GM12864 (cell line): ENCODE results near the gene SLC2A4.

Source experiments
- DNase-seq: peaks from one replicate; pipeline ENCODE4 v3.0.0-alpha.2; 2011; ENCODE audit warnings: low read depth
- H3K4me3 ChIP-seq: 2 replicates; pipeline ENCODE4 v1.5.1; 2011; ENCODE audit warnings: mild to moderate bottlenecking, low read depth, low read length, control low read depth
- TF ChIP-seq, protein P1 (sequence below): IDR thresholded peaks from 2 replicates; pipeline ENCODE4 v1.5.1; 2011; ENCODE audit warnings: low read depth, mild to moderate bottlenecking, moderate library complexity, low read length, control low read depth, inconsistent platforms; ENCODE audit errors: missing control alignments

The SLC2A4 gene

DNA sequence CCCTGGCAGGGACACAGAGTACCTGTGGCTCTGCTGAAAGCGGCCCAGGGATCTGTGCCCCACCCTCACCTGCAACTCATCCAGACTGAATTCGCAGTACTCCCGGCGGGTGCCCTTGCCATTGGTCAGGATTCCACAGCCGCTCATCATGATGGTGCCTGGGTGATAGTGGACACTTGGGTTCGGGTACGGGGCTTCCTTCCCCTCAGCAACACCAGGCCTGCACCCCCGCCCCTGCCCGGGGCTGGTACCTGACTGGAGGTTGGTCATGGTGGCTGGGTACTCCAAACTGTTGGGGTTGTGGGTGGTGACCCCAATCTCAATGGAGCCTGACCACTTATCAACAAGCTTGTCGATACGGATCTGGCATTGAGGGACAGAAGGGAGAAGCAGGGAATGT, 44.7 kb downstream of the SLC2A4 start:
- H3K4me3 ChIP-seq, result no peak overlapping the region
- DNase-seq, result no peak
- TF ChIP-seq, protein P1, sequence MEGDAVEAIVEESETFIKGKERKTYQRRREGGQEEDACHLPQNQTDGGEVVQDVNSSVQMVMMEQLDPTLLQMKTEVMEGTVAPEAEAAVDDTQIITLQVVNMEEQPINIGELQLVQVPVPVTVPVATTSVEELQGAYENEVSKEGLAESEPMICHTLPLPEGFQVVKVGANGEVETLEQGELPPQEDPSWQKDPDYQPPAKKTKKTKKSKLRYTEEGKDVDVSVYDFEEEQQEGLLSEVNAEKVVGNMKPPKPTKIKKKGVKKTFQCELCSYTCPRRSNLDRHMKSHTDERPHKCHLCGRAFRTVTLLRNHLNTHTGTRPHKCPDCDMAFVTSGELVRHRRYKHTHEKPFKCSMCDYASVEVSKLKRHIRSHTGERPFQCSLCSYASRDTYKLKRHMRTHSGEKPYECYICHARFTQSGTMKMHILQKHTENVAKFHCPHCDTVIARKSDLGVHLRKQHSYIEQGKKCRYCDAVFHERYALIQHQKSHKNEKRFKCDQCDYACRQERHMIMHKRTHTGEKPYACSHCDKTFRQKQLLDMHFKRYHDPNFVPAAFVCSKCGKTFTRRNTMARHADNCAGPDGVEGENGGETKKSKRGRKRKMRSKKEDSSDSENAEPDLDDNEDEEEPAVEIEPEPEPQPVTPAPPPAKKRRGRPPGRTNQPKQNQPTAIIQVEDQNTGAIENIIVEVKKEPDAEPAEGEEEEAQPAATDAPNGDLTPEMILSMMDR, result no peak

DNA sequence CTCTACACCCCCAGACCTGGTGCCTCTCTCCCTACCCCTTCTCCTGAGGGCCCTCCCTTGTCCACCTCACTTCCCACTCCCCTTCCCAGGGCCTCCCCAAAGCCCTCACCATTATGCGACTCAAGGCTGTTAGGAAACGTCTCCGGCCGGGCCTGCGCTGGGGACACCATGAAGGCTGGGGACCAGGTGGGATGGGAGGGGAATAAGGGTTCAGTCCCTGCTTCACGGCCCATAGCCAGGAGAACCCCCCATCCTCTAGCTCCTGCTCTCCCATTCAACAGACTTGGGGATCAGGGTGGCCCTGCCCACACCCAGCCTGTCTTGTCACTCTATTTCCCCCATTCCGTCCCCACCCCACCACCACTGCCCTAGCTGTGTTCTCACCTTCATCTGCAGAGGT, 45.5 kb downstream of the SLC2A4 start:
- TF ChIP-seq, protein P1, result no peak
- DNase-seq, result no peak
- H3K4me3 ChIP-seq, result no peak overlapping the region

DNA sequence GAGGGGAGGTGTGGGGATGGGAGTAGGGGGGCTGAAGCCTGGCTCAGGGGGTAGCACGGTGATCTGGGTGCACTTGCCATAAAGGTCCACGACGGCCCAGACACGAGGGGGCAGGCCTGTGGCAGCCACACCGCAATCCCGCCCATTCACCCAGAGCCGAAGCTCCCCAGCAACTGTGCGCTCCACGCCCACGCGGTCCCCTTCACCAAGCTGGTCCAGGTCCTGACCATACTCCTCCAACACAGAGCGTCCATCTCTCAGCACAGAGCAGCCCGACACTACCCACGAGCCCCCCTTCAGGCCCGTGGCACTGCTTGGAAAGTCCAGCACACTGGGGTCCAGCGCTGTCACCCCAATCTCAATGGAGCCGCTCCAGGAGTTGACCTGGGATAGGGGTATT, 46.0 kb downstream of the SLC2A4 start:
- TF ChIP-seq, protein P1, result no peak
- H3K4me3 ChIP-seq, result no peak overlapping the region
- DNase-seq, result no peak

DNA sequence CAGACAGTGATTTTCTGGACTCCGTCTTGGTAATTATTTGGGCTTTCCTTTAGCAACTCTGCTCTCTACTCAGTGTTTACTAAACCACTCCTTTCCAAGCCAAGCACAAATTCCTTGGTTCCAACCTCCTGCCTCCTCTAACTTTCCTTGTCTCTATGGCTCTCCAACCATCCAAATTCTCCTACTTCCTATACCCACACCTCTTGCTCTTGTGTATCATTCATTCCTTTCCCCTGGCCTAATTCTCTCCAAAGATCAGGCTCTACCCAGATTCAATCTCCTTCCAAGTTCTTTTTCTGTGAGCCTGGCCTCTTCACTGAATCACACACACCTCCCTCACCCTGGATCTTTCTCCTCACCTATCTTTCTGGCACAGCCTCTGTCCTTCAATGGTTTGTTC, 46.5 kb downstream of the SLC2A4 start:
- peak overlapping the region; percentile 65; the same call in 1 of the 2 replicates for H3K4me3 ChIP-seq
- TF ChIP-seq, protein P1, result no peak
- DNase-seq, result no peak

DNA sequence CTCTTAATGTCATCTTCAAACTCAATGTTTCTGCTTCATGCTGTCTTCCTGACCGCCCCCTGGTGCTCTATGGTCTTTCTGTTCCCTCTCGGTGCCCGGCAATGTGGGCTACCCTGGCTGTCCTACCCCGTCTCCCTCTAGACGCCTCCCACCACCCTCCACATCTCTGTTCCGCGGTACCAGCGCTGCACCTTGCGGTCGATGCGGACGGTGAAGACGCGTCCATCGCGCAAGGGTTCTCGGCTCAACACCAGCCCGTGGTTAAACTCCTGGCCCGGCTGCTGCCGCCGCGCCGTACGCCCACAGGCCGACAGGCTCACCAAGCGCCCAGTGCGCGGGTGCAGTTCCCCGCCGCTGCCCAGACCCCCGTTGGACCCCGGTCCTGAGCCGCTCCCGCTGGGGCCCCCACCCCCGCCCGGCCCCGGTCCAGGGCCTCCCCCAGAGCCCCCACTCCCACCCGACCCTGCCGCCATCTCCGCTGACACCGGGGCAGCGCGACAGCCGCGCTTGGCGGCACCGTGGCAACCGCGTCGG, 47.4 kb downstream of the SLC2A4 start, which contains the start of gene NEURL4:
TSS of gene NEURL4 (minus strand) at position 496 of the 534 bp plus-strand sequence. CDS start at position 473, 23 bp downstream.
- peak within 1 kb of the TSS; percentile 65 for H3K4me3 ChIP-seq
- TF ChIP-seq, protein P1, result no peak
- DNase-seq, result no peak

DNA sequence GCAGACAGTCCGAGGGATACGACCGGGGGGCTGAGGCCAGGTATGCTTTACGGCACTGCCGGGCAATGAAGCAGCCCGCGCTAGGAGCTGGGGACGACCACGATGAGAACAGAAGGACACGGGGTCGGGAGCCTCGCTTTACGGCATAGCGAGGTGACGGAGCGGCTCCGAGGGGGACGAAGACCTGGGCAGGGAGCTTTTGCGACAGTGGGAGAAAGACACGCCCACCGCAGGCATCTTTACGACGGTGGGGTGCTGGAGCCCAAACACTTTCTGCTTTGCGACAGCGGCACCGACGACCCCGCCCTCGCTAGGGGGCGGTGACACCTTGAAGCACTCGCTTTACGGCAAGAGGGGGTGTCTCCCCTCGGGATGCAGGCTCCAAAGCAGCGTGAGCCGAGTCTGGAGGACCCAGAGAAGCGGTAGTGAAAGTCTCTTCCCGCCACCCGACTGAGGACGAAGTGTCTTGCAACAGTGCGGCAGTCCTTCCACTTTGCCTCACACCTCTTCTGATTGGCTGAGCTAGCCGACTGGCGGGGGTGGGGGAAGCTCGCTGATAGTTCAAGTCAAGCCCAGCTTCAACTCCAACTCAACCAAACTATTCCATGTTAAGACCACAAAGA, 48.0 kb downstream of the SLC2A4 start:
- TF ChIP-seq, protein P1, result no peak
- peak; percentile 99 for DNase-seq
- peak overlapping the region; percentile 65 for H3K4me3 ChIP-seq
